KMS-11 (cell line): Measurements from ENCODE around the gene RALGDS.

Source experiments
- H2AFZ ChIP-seq: fragments of 200-600 bp; sonication (generic); 2 replicates; pipeline ENCODE4 v1.6.1; 2016; ENCODE audit warnings: antibody characterized with exemption, mixed run types, low read depth
- H3K27ac ChIP-seq: fragments of 200-600 bp; sonication (generic); 2 replicates; pipeline ENCODE4 v1.6.1; 2016; ENCODE audit warnings: mild to moderate bottlenecking, mixed run types
- H3K27me3 ChIP-seq: fragments of 200-600 bp; sonication (generic); 2 replicates; pipeline ENCODE4 v1.6.1; 2017; ENCODE audit warnings: mild to moderate bottlenecking, low read depth, mixed run types, moderate library complexity; ENCODE audit not compliant: insufficient read depth
- H3K36me3 ChIP-seq: fragments of 200-600 bp; sonication (generic); 2 replicates; pipeline ENCODE4 v1.6.1; 2017; ENCODE audit warnings: mild to moderate bottlenecking, mixed run types; ENCODE audit not compliant: insufficient read depth
- H3K4me1 ChIP-seq: fragments of 200-600 bp; sonication (generic); 2 replicates; pipeline ENCODE4 v1.6.1; 2016; ENCODE audit warnings: mild to moderate bottlenecking, low read depth, mixed run types; ENCODE audit not compliant: poor library complexity, severe bottlenecking
- H3K4me2 ChIP-seq: fragments of 200-600 bp; sonication (generic); 2 replicates; pipeline ENCODE4 v1.7.0; 2016; ENCODE audit warnings: mild to moderate bottlenecking, mixed run types
- H3K4me3 ChIP-seq: fragments of 200-600 bp; sonication (generic); IDR thresholded peaks from 2 replicates; pipeline ENCODE4 v1.6.1; 2017; ENCODE audit warnings: low read depth, low read length, mixed read lengths; ENCODE audit not compliant: insufficient read depth
- H3K79me2 ChIP-seq: fragments of 200-600 bp; sonication (generic); 2 replicates; pipeline ENCODE4 v1.6.1; 2016; ENCODE audit warnings: low read depth, mixed run types; ENCODE audit not compliant: insufficient read depth
- H3K9ac ChIP-seq: fragments of 200-600 bp; sonication (generic); 2 replicates; pipeline ENCODE4 v1.6.1; 2016; ENCODE audit warnings: mild to moderate bottlenecking, mixed run types
- H4K20me1 ChIP-seq: fragments of 200-600 bp; sonication (generic); 2 replicates; pipeline ENCODE4 v1.6.1; 2016; ENCODE audit warnings: mild to moderate bottlenecking, mixed run types; ENCODE audit not compliant: insufficient read depth
- CTCF ChIP-seq: fragments of 200-600 bp; sonication (generic); conservative IDR thresholded peaks from 2 replicates; pipeline ENCODE4 v1.6.1; 2017; ENCODE audit warnings: low read depth, mild to moderate bottlenecking, antibody characterized with exemption, low read length, moderate library complexity, mixed read lengths

RALGDS gene

GRCh38 chr9:133163504-133164172 is 42.6 kb upstream of the RALGDS start, which contains the start of gene GBGT1:
GBGT1 (minus strand) TSS chr9:133163914; CDS start chr9:133162412, 1,502 bp downstream.
- Histone ChIP-seq H3K9ac (no peak within 1 kb of the TSS), H3K27me3 (peaks cover 53% of the 10 kb centered on the region), H2AFZ (no peak within 1 kb of the TSS; the same call in 1 of the 2 replicates), H4K20me1 (no peaks in the 10 kb centered on the region), H3K4me1 (no peaks in the 10 kb centered on the region), H3K4me3 (no peak within 1 kb of the TSS), H3K36me3 (no peaks in the 10 kb centered on the region), H3K4me2 (no peak within 1 kb of the TSS), H3K79me2 (no peaks in the 10 kb centered on the region), H3K27ac (no peak within 1 kb of the TSS)
- TF ChIP-seq CTCF, result no peak

DNA sequence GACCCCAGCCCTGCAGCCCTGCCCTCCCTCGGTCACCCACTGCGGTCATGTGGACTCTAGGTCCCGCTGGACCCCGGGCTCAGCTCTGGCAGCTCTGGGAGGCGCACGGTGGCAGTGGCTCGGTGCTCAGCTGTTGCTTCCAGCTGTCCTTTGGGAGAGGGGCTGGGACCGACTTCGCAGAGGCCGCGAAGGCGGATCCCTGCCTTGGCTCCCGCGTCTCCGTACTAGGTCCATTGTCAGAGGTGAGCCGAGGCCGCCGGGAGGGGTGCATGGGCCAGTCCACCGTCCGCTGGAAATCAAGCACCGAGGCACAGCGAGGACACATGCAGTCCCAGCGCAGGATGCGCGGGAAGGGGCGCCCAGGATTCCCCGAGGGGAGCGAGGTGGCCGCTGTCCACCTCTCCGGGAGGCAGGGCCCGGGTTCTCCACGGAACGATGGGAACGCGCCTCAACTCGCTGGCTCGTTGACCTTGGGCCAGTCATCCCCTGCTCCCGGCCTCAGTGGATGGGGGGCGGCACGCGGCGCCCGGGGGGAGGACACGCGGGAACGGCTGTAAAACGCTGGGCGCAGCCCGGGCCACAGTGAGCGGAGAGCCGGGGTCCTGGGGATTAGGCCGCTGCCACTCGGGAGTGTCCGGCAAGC is 41.9 kb upstream of the RALGDS start:
- H4K20me1 ChIP-seq, result no peaks in the 10 kb centered on the region
- H3K27me3 ChIP-seq, result peaks cover 59% of the 10 kb centered on the region
- no peak overlapping the region for H3K27ac ChIP-seq
- no peaks in the 10 kb centered on the region for H3K4me1 ChIP-seq
- H2AFZ ChIP-seq, result no peak overlapping the region
- no peak overlapping the region for H3K4me3 ChIP-seq
- TF ChIP-seq CTCF, result no peak
- no peaks in the 10 kb centered on the region for H3K36me3 ChIP-seq
- H3K9ac ChIP-seq, result no peak overlapping the region
- no peak overlapping the region for H3K4me2 ChIP-seq
- no peaks in the 10 kb centered on the region for H3K79me2 ChIP-seq

DNA sequence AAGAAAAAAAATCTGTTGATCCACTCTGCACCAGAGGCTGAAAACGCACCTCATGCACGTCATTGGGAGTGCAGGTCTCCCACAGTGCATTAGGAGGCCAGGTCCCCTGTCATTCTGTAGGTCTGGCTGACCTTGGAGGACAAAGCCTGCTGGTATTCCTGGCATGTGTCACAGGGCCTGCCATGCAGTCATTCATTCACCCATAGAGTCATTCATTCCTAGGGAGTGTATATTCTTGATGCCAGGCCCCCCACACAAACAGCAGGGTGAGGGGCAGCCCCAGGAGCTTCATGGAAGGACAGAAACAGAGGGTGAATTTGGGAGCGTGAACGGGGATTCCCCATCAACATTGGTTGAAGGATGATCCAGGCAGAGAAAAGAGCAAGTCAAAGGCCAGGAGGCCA is 40.5 kb upstream of the RALGDS start:
- no peak overlapping the region for H3K27ac ChIP-seq
- no peak overlapping the region for H3K4me2 ChIP-seq
- no peaks in the 10 kb centered on the region for H3K79me2 ChIP-seq
- TF ChIP-seq CTCF, result no peak
- peaks cover 60% of the 10 kb centered on the region for H3K27me3 ChIP-seq
- no peaks in the 10 kb centered on the region for H3K36me3 ChIP-seq
- H3K4me1 ChIP-seq, result no peaks in the 10 kb centered on the region
- H3K9ac ChIP-seq, result no peak overlapping the region
- no peak overlapping the region for H3K4me3 ChIP-seq
- no peaks in the 10 kb centered on the region for H4K20me1 ChIP-seq
- H2AFZ ChIP-seq, result no peak overlapping the region

DNA sequence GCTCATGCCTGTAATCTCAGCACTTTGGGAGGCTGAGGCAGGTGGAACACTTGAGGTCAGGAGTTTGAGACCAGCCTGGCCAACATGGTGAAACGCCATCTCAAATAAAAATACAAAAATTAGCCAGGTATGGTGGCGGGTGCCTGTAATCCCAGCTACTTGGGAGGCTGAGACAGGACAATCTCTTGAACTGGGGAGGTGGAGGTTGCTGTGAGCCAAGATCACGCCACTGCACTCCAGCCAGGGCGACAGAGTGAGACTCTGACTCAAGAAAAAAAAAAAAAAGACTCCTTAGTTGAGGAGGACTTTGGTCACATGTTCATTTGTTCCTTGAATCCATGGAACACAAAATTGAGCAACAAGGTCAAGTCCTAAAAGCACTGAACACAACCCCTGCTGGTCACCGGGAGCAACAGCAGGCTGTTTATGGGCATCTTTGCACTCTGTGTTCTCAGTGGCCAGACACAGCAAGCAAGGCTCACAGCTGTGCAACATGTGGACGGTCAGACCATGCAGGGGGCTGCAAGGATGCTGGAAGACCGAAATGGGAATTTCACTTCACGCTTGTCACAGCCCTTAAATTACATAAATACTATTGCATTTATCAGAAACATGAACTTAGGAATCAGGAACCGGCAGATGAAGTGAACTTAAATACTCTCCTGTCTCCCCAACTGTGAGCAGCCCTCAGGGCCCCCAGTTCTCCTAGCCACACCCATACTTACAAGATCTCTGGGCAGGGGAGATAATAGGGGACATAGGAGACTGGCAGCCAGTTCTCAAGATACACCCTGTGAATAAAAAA is 39.9 kb upstream of the RALGDS start:
- H3K4me3 ChIP-seq, result no peak overlapping the region
- no peaks in the 10 kb centered on the region for H3K4me1 ChIP-seq
- no peak overlapping the region for H2AFZ ChIP-seq
- no peak overlapping the region for H3K9ac ChIP-seq
- H4K20me1 ChIP-seq, result no peaks in the 10 kb centered on the region
- H3K4me2 ChIP-seq, result no peak overlapping the region
- no peaks in the 10 kb centered on the region for H3K79me2 ChIP-seq
- H3K27me3 ChIP-seq, result peaks cover 55% of the 10 kb centered on the region
- peak; percentile 73 for TF ChIP-seq CTCF
- H3K27ac ChIP-seq, result no peak overlapping the region
- no peaks in the 10 kb centered on the region for H3K36me3 ChIP-seq
